ENCODE measurements around the gene ABCC12.
A peak's percentile ranks its signal among the peaks of the same experiment; 100 is the strongest.

The ABCC12 gene

GRCh38 chr16:48118841-48119240 lies 37.0 kb downstream of the ABCC12 start:
- H3K4me1 ChIP-seq (ENCODE audit: insufficient read depth, low read length, severe bottlenecking) = no peaks in the 10 kb centered on the region

GRCh38 chr16:48117217-48118105 lies 38.3 kb downstream of the ABCC12 start:
- Histone ChIP-seq H3K4me1 (ENCODE audit: insufficient read depth, low read length, severe bottlenecking) (no peaks in the 10 kb centered on the region), H3K4me2 (ENCODE audit: low read length) (no peak overlapping the region), H3K27me3 (ENCODE audit: insufficient read depth, low read length) (no peaks in the 10 kb centered on the region), H3K79me2 (ENCODE audit: insufficient read depth, low read length) (no peaks in the 10 kb centered on the region), H3K9ac (ENCODE audit: low read length) (no peak overlapping the region), H3F3A (ENCODE audit: insufficient read depth, low read length) (no peaks in the 10 kb centered on the region), H4K20me1 (ENCODE audit: insufficient read depth, low read length) (no peaks in the 10 kb centered on the region), H3K9me3 (ENCODE audit: low read length) (no peaks in the 10 kb centered on the region), H3K36me3 (ENCODE audit: insufficient read depth, low read length) (no peaks in the 10 kb centered on the region), H2AFZ (ENCODE audit: low read length) (no peak overlapping the region), H3K4me3 (ENCODE audit: low read depth, low read length, poor library complexity, severe bottlenecking) (no peak overlapping the region), H3K27ac (ENCODE audit: low read depth, low read length, poor library complexity, severe bottlenecking) (no peak overlapping the region), H3K9me2 (ENCODE audit: low read depth, low read length) (no peaks in the 10 kb centered on the region)
- TF ChIP-seq, protein P1, sequence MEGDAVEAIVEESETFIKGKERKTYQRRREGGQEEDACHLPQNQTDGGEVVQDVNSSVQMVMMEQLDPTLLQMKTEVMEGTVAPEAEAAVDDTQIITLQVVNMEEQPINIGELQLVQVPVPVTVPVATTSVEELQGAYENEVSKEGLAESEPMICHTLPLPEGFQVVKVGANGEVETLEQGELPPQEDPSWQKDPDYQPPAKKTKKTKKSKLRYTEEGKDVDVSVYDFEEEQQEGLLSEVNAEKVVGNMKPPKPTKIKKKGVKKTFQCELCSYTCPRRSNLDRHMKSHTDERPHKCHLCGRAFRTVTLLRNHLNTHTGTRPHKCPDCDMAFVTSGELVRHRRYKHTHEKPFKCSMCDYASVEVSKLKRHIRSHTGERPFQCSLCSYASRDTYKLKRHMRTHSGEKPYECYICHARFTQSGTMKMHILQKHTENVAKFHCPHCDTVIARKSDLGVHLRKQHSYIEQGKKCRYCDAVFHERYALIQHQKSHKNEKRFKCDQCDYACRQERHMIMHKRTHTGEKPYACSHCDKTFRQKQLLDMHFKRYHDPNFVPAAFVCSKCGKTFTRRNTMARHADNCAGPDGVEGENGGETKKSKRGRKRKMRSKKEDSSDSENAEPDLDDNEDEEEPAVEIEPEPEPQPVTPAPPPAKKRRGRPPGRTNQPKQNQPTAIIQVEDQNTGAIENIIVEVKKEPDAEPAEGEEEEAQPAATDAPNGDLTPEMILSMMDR (IDR thresholded peaks at IDR 0.05; ENCODE audit: low read length) = peak; percentile 98
- TF ChIP-seq EZH2 (IDR thresholded peaks at IDR 0.05; ENCODE audit: borderline replicate concordance, low read length) = no peak

More at GRCh38 chr16:48118841-48119240, 37.0 kb downstream of the ABCC12 start:
- no peaks in the 10 kb centered on the region for H3K9me2 ChIP-seq (ENCODE audit: low read depth, low read length)
- no peaks in the 10 kb centered on the region for H3K36me3 ChIP-seq (ENCODE audit: insufficient read depth, low read length)
- H4K20me1 ChIP-seq (ENCODE audit: insufficient read depth, low read length) = no peaks in the 10 kb centered on the region
- no peak overlapping the region for H3K4me2 ChIP-seq (ENCODE audit: low read length)
- no peaks in the 10 kb centered on the region for H3F3A ChIP-seq (ENCODE audit: insufficient read depth, low read length)
- no peak overlapping the region for H2AFZ ChIP-seq (ENCODE audit: low read length)
- TF ChIP-seq EZH2 (IDR thresholded peaks at IDR 0.05; ENCODE audit: borderline replicate concordance, low read length) = no peak
- TF ChIP-seq, protein P1 (IDR thresholded peaks at IDR 0.05; ENCODE audit: low read length) = no peak
- H3K27me3 ChIP-seq (ENCODE audit: insufficient read depth, low read length) = no peaks in the 10 kb centered on the region
- no peaks in the 10 kb centered on the region for H3K9me3 ChIP-seq (ENCODE audit: low read length)
- H3K27ac ChIP-seq (ENCODE audit: low read depth, low read length, poor library complexity, severe bottlenecking) = no peak overlapping the region
- H3K9ac ChIP-seq (ENCODE audit: low read length) = no peak overlapping the region
- H3K4me3 ChIP-seq (ENCODE audit: low read depth, low read length, poor library complexity, severe bottlenecking) = no peak overlapping the region
- H3K79me2 ChIP-seq (ENCODE audit: insufficient read depth, low read length) = no peaks in the 10 kb centered on the region

DNA sequence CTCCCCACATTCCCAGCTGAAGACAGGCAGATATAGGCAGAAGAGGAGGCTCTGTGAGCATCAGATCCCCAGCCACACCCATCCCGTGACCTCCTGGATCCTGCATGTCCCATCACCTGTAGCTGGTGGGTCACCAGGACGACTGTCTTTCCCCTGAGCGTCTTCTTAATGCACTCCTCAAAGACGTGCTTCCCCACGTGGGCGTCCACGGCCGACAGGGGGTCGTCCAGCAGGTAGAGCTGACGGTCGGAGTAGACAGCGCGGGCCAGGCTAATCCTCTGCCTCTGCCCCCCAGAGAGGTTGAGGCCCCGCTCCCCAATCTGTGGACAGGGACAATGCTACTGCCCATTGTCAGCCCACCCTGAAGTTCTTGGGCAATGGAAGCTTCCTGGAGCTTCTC lies 40.5 kb downstream of the ABCC12 start:
- Histone ChIP-seq H3K79me2 (ENCODE audit: insufficient read depth, low read length) (no peaks in the 10 kb centered on the region), H3K4me3 (ENCODE audit: low read depth, low read length, poor library complexity, severe bottlenecking) (no peak overlapping the region), H3F3A (ENCODE audit: insufficient read depth, low read length) (no peaks in the 10 kb centered on the region), H3K9me2 (ENCODE audit: low read depth, low read length) (no peaks in the 10 kb centered on the region), H3K27ac (ENCODE audit: low read depth, low read length, poor library complexity, severe bottlenecking) (no peak overlapping the region), H3K9me3 (ENCODE audit: low read length) (no peaks in the 10 kb centered on the region), H3K27me3 (ENCODE audit: insufficient read depth, low read length) (no peaks in the 10 kb centered on the region), H4K20me1 (ENCODE audit: insufficient read depth, low read length) (no peaks in the 10 kb centered on the region), H2AFZ (ENCODE audit: low read length) (no peak overlapping the region), H3K4me1 (ENCODE audit: insufficient read depth, low read length, severe bottlenecking) (no peaks in the 10 kb centered on the region), H3K9ac (ENCODE audit: low read length) (no peak overlapping the region), H3K36me3 (ENCODE audit: insufficient read depth, low read length) (no peaks in the 10 kb centered on the region), H3K4me2 (ENCODE audit: low read length) (no peak overlapping the region)
- TF ChIP-seq, protein P1 (IDR thresholded peaks at IDR 0.05; ENCODE audit: low read length) = no peak
- no peak for TF ChIP-seq EZH2 (IDR thresholded peaks at IDR 0.05; ENCODE audit: borderline replicate concordance, low read length)
